Stimulated activated naive CD4-positive, alpha-beta T cell (primary cell): Measurements from ENCODE around the gene ACTRT1.

Experiments
- DNase-seq, 6 experiments: peaks; one replicate each; lab custom pipeline; 2025; lab: John Stamatoyannopoulos, UW

The ACTRT1 gene

GRCh38 chrX:128052303-128052702 lies at the start of gene ACTRT1:
ACTRT1 (minus strand) TSS chrX:128052403; CDS start chrX:128052206, 197 bp downstream.
- DNase-seq: no peak

- no peak for DNase-seq
These were observed 26.3 kb upstream of the ACTRT1 start for GRCh38 chrX:128078545-128078944.

GRCh38 chrX:128057421-128057820 lies 5.2 kb upstream of the ACTRT1 start:
- DNase-seq: no peak

- no peak for DNase-seq
These were observed 677 bp downstream of the ACTRT1 start for GRCh38 chrX:128051526-128051925.

- no peak for DNase-seq
These were observed 16.9 kb downstream of the ACTRT1 start for GRCh38 chrX:128035318-128035717.

GRCh38 chrX:128021566-128021965 lies 30.6 kb downstream of the ACTRT1 start:
- DNase-seq: no peak

GRCh38 chrX:128020701-128021100 lies 31.5 kb downstream of the ACTRT1 start:
- DNase-seq: no peak

- DNase-seq: no peak
These were observed 33.0 kb downstream of the ACTRT1 start for GRCh38 chrX:128019218-128019617.

GRCh38 chrX:128012015-128012414 lies 40.2 kb downstream of the ACTRT1 start:
- no peak for DNase-seq

GRCh38 chrX:128007882-128008281 lies 44.3 kb downstream of the ACTRT1 start:
- no peak for DNase-seq
